OCI-LY3 (cell line): Measurements from ENCODE around the gene SIL1.

Experiments
- H2AFZ ChIP-seq: fragments of 200-600, 300-600 bp; shearing (Covaris generic); 2 replicates; pipeline ENCODE4 v1.6.0; 2014; ENCODE audit warnings: antibody characterized with exemption, low read depth, low read length
- H3K27ac ChIP-seq: fragments of 200-600, 300-600 bp; sonication (generic); 2 replicates; pipeline ENCODE4 v1.5.1; 2014; ENCODE audit warnings: mild to moderate bottlenecking, low read length, moderate library complexity, mixed read lengths
- H3K27me3 ChIP-seq: fragments of 200-600, 300-600 bp; sonication (generic); 2 replicates; pipeline ENCODE4 v1.6.1; 2014; ENCODE audit warnings: low read depth, low read length, mixed read lengths
- H3K36me3 ChIP-seq: fragments of 200-600, 300-600 bp; sonication (generic); replicated peaks from 2 replicates; pipeline ENCODE3; 2014; ENCODE audit warnings: low read depth, low read length, mixed read lengths
- H3K4me1 ChIP-seq: fragments of 300-600, 200-600 bp; sonication (generic); 2 replicates; pipeline ENCODE4 v1.6.1; 2014; ENCODE audit warnings: low read length, mixed read lengths
- H3K4me2 ChIP-seq: fragments of 200-600, 300-600 bp; sonication (generic); 2 replicates; pipeline ENCODE4 v1.6.1; 2014; ENCODE audit warnings: low read length, mixed read lengths
- H3K4me3 ChIP-seq: fragments of 300-600, 200-600 bp; sonication (generic); 2 replicates; pipeline ENCODE4 v1.5.1; 2014; ENCODE audit warnings: antibody characterized with exemption, mild to moderate bottlenecking, low read length, moderate library complexity
- H3K79me2 ChIP-seq: fragments of 300-600, 200-600 bp; shearing (Covaris generic); 2 replicates; pipeline ENCODE4 v1.6.1; 2014; ENCODE audit warnings: mild to moderate bottlenecking, low read length, mixed read lengths
- H3K9ac ChIP-seq: fragments of 300-600, 200-600 bp; shearing (Covaris generic); 2 replicates; pipeline ENCODE4 v1.6.0; 2014; ENCODE audit warnings: mild to moderate bottlenecking, low read length, moderate library complexity
- H3K9me3 ChIP-seq: fragments of 200-600, 300-600 bp; shearing (Covaris generic); 2 replicates; pipeline ENCODE4 v1.6.1; 2014; ENCODE audit warnings: low read length, mixed read lengths; ENCODE audit not compliant: insufficient read depth
- H4K20me1 ChIP-seq: fragments of 200-600, 300-600 bp; sonication (generic); 2 replicates; pipeline ENCODE4 v1.6.1; 2016; ENCODE audit warnings: low read length, mixed read lengths; ENCODE audit not compliant: insufficient read depth
- CTCF ChIP-seq: fragments of 200-600, 300-600 bp; sonication (generic); IDR thresholded peaks from 2 replicates; pipeline ENCODE4 v1.5.1; 2014; ENCODE audit warnings: antibody characterized with exemption, low read length, low read depth
- EZH2phosphoT487 ChIP-seq: fragments of 200-600 bp; shearing (Covaris generic); IDR thresholded peaks from 2 replicates; pipeline ENCODE4 v1.6.1; 2018; ENCODE audit warnings: antibody characterized with exemption, mixed run types, low read depth

The SIL1 gene

DNA sequence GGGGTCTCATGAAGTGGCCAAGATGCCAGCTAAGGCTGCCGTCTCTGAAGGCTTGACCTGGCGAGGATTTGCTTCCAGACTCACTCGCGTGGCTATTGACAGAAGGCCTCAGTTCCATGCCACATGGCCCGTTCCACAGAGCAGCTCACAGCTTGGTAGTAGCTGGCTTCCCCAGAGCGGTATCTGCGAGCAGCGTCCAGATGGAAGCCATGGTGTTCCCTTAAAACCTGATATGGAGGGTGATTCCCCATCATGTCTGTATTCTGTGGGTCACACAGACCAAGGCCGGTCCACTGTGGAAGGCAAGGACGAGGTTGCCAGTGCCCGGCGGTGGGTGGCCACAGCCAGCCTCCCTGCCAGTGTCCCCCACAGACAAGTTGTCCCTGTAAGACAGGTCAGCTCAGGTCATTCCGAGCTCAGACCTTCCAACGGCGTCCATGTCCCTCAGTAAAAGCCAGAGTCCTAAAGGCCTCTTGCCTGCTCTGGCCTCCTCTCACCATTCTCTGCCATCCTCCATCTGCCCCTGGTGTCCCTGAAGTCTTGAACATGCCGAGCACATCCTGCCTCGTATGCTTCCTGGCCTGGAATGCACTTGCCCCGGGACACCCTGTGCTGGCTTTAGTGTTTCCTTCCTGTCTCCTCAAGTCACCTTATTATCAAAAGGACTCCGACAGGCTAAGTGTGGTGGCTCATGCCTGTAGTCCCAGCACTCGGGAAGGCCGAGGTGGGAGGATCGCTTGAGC, 261.8 kb downstream of the SIL1 start:
- H4K20me1 ChIP-seq = no peaks in the 10 kb centered on the region
- no peaks in the 10 kb centered on the region for H3K36me3 ChIP-seq
- no peaks in the 10 kb centered on the region for H3K4me1 ChIP-seq
- H3K4me2 ChIP-seq = no peak overlapping the region
- H3K9ac ChIP-seq = no peak overlapping the region
- H3K9me3 ChIP-seq = no peaks in the 10 kb centered on the region
- no peaks in the 10 kb centered on the region for H3K79me2 ChIP-seq
- TF ChIP-seq CTCF (no peak), EZH2phosphoT487 (no peak)
- no peak overlapping the region for H2AFZ ChIP-seq
- H3K27ac ChIP-seq = no peak overlapping the region
- H3K4me3 ChIP-seq = no peak overlapping the region
- H3K27me3 ChIP-seq = no peaks in the 10 kb centered on the region

- no peak overlapping the region for H3K4me3 ChIP-seq
- TF ChIP-seq EZH2phosphoT487 = no peak
- TF ChIP-seq CTCF = no peak
- H3K4me1 ChIP-seq = no peaks in the 10 kb centered on the region
- H3K9ac ChIP-seq = no peak overlapping the region
- H3K79me2 ChIP-seq = no peaks in the 10 kb centered on the region
- H2AFZ ChIP-seq = no peak overlapping the region
- no peaks in the 10 kb centered on the region for H3K27me3 ChIP-seq
- H3K36me3 ChIP-seq = no peaks in the 10 kb centered on the region
- no peak overlapping the region for H3K4me2 ChIP-seq
- H3K9me3 ChIP-seq = no peaks in the 10 kb centered on the region
- H4K20me1 ChIP-seq = no peaks in the 10 kb centered on the region
- H3K27ac ChIP-seq = no peak overlapping the region
These were observed 262.7 kb downstream of the SIL1 start for GRCh38 chr5:138935466-138935865.

DNA sequence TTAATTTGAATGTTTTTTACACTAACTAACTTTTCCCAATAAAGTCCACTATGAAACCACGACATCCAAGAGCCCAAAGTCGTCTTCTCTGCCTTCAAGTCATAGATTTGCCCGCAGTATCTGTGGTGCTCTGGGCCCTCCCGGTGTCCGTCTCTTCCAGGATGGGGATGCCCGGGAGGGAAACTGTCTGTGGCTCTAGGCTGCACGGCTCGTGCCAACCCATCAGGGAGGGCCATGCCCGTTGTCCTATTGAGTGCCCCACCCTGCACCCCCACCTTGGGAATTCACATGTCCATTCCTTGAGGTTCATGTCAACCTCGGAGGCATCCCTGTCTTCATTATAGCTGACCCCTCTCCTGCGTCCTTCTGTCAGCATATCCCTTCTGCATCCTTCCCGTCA, 263.2 kb downstream of the SIL1 start:
- Histone ChIP-seq H3K36me3 (no peaks in the 10 kb centered on the region), H3K4me3 (no peak overlapping the region)

More for the DNA sequence above, 263.2 kb downstream of the SIL1 start:
- Histone ChIP-seq H3K4me1 (no peaks in the 10 kb centered on the region), H4K20me1 (no peaks in the 10 kb centered on the region), H3K9ac (no peak overlapping the region), H3K9me3 (no peaks in the 10 kb centered on the region), H3K79me2 (no peaks in the 10 kb centered on the region), H3K4me2 (no peak overlapping the region), H3K27me3 (no peaks in the 10 kb centered on the region), H2AFZ (no peak overlapping the region), H3K27ac (no peak overlapping the region)
- TF ChIP-seq EZH2phosphoT487 (no peak), CTCF (no peak)
